AG20443 (cell line): ENCODE results near the gene FAM216A.
A peak's percentile ranks its signal among the peaks of the same experiment; 100 is the strongest.
"Not testable (repeated sequence)": the region's sequence is repeated elsewhere in the genome, so short reads cannot be mapped to it uniquely, and the experiment has no call there.

ENCODE experiments used
- DNase-seq: peaks from one replicate; pipeline ENCODE4 v3.0.0; 2012; ENCODE audit warnings: low spot score, mixed read lengths

FAM216A gene

DNA sequence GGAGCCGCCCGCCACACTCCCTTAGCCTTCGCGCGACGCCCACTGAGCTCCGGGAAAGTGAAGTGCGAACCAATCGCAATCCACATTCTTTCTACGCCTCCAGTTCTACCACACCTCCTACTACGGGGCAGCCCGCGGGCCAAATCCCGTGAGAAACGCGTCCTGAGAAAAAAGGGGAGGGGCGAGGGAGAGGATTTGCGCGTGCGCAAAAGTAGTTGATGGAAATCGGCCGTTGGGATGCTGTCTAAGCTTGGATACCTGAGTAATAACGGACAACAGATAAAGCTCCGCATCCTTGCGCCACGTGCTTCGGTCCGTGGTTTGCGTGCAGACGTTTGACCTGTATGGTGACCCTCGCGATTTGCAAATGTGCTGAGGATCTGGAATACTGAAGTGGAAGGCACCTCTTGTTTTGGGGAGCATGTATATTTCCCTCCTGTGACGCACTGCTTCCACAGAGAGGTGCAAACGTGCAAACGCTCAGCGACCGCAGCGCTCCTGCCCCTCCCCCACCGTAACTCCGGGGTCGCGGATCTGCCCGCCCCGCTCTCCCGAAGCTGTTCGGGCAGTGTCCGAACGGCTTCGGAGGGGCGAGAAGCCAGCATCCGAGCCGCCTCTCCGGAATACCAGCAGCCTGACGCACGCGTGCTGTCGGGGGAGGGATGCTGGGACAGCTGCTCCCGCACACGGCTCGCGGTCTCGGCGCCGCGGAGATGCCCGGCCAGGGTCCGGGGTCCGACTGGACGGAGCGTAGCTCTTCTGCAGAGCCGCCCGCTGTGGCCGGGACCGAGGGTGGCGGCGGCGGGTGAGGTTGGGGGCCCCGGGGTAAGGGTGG, at the start of gene FAM216A, which contains the start of gene GPN3:
Gene FAM216A, plus strand, starts transcription at position 632 of the 835 bp plus-strand sequence. Its CDS starts 31 bp downstream, at position 663.
Gene GPN3, minus strand, starts transcription at position 44 of the 835 bp plus-strand sequence. CDS start 54 bp downstream, outside the sequence.
- DNase-seq: peak; percentile 97

DNA sequence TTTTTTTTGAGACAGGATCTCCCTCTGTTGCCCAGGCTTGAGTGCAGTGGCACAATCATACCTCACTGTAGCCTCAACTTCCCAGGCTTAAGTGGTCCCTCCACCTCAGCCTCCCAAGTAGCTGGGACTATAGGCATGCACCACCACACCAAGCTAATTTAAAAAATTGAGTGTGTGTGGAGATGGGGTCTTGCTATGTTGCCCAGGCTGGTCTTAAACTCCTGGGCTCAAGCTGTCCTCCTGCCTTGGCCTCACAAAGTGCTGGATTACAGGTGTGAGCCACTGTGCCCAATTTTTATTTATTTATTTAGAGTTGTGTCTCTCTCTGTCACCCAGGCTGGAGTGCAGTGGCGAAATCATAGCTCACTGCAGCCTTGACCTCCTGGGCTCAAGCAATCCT, 48.0 kb upstream of the FAM216A start:
- not testable (repeated sequence) for DNase-seq

GRCh38 chr12:110421159-110421661, 47.4 kb upstream of the FAM216A start:
- DNase-seq: no peak

DNA sequence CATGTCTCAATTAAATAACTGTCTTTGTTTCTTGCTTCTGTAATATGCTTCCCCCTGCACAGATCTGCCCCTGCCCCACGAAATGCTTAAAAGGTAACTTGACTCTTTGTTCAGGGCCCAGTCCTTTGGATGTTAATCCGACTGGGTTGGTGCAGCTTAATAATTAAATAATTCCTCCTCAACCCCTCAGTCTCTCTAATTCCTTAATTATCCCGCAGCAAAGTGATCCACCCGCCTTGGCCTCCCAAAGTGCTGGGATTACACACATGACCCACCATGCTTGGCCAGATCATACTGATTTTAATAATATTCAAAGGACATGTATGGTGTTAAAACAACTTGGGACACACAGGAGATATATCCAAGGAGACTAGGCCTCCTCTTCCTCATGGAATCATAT, 46.9 kb upstream of the FAM216A start:
- no peak for DNase-seq

DNA sequence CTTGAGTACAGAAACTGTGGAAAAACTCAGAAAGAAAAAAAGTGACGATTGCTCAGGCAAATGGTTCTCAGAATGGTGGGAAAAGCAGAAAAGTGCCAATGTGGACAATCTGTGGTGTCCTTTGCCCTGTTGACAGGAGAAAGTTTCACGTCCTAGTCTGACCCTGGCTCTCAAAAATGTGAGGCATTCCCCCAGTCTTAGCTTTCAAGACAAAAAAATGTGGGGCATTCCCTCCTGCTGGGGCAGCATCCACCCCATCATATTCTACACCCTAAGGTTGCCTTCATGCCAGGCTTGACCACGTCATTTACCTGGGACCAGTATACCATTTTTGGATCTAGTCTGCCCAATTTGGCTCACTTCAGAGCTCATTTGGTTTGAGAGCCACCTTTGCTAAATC, 44.4 kb upstream of the FAM216A start:
- no peak for DNase-seq

GRCh38 chr12:110426406-110426805, 42.2 kb upstream of the FAM216A start:
- DNase-seq: no peak

- not testable (repeated sequence) for DNase-seq
Measured at GRCh38 chr12:110429676-110430075, 39.0 kb upstream of the FAM216A start.

DNA sequence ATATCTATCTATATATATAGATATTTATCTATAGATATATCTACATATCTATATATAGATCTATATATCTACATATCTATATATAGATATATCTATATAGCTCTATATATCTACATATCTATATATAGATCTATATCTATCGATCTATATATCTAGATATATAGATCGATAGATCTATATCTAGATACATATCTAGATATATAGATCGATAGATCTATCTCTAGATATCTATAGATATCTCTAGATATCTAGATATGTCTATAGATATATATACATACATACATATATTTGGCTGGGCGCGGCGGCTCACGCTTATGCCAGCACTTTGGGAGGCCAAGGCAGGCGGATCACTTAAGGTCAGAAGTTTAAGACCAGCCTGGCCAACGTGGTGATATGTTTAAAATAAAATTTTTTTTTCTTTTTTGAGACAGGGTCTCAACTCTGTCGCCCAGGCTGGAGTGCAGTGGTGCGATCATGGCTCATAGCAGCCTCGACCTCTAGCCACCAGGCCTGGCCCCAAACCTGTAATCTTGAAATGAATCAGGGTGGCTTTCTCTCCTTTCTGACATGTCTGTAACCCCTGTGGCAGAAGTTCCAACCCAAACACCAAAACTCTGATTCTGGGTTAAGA, 36.6 kb upstream of the FAM216A start:
- DNase-seq: no peak

DNA sequence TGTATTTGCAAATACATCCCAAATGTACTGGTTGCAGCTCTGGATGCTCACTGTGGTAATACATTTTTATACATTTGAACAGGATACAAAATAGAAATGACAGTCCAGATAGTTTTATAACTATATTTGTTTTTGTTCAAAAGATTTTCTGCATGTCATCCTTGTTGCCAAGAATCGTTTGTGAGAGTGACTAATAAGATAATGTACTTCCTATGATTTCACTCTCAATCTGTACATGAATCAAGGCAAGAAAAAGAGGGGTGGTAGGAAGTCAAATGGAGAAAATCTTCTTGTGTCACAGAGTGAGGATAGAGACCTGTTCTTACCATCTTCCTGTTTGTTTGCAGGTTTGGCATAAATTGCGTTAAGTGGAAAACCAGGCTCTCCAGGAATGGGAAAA, 32.4 kb upstream of the FAM216A start:
- DNase-seq: no peak

DNA sequence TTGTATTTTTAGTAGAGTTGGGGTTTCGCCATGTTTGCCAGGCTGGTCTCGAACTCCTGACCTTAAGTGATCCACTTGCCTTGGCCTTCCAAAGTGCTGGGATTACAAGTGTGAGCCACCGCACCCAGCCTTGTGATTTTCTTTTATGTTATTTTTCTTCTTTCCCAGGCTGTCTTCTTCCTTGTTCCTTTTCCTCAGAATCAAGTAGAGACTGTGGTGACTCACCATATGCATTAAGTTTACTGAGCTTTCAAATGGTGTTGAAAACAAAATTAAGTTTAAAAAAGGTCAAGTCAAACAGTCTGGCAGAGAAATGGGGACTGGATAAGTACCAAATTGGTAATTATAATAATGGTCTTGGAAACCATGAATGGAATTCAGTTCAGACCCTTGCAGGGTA, 24.2 kb upstream of the FAM216A start:
- no peak for DNase-seq

DNA sequence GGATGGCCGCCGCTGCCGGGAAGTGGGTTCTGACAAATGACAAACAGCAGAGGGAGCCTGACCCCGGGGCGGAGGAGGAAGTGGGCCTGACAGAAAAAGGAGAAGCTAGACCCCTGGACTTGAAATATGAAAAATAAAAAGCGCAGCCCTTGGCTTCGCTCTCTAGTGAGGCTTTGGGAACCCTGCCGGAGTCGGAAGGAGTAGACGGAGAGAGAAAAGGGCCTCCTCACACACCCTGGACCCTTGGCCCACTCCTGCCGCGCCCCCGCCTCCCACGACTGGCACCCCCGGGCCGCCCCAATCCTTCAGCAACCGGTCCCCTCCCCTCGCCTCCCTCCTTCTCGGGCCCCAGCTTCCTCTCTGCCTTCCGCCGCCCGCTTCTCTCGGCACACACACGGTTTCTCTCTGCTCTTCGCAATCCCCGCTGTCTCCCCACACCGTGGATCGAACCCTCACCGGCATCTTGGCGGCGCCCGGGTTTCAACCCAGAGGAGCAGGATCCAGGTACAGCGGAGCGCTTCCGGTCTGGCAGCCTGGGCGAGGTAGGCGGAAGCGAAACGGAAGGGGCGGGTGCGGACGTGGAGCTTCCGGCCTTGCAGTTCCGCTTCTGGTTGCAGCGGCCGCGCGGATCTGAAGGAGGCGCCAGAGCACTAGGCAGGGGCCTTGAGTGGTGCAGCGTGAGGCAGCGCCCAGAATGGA, 18.7 kb upstream of the FAM216A start, which contains the start of gene ARPC3:
Gene ARPC3, minus strand, starts transcription at position 539 of the 699 bp plus-strand sequence. Its CDS starts 77 bp downstream, at position 462.
- DNase-seq: peak; percentile 97

- no peak for DNase-seq
Measured at GRCh38 chr12:110451263-110451662, 17.4 kb upstream of the FAM216A start.

GRCh38 chr12:110453569-110454296, 14.9 kb upstream of the FAM216A start:
- DNase-seq: no peak

GRCh38 chr12:110458756-110459155, 9.9 kb upstream of the FAM216A start:
- no peak for DNase-seq

DNA sequence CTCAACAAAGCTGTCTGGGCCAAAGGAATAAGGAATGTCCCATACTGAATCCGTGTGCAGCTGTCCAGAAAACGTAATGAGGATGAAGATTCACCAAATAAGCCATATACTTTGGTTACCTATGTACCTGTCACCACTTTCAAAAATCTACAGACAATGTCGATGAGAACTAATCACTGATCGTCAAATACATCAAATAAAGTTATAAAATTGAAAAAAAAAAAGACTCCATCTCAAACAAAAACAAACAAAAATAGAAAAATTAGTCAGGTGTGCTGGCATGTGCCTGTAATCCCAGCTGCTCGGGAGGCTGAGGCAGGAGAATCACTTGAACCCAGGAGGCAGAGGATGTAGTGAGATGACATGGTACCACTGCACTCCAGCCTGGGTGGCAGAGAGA, 7.5 kb upstream of the FAM216A start:
- DNase-seq: not testable (repeated sequence)

DNA sequence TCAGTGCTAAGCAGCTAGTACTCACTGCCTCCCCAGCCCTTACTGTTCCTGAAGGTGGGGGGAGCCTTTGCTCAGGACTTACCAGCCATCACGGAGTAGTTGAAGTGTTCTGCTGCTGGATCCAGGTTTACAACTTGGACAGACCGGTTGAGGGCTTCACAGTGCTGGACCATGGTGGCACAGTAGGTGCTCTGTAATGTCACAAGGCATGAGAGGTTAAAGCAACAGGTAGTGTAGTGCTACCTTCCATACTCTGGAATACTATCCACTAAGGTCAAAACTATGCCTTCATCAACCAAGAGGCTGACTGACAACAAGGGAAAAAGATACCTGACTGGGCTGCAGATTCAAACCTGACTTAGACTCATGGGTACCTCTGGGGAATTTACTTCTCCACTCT, 3.6 kb upstream of the FAM216A start:
- no peak for DNase-seq

- DNase-seq: not testable (repeated sequence)
Measured at GRCh38 chr12:110465765-110466164, 2.9 kb upstream of the FAM216A start.

GRCh38 chr12:110466791-110467190, 1.9 kb upstream of the FAM216A start:
- no peak for DNase-seq

GRCh38 chr12:110467847-110468213, 815 bp upstream of the FAM216A start:
- DNase-seq: no peak

GRCh38 chr12:110475426-110475825, 6.8 kb downstream of the FAM216A start:
- DNase-seq: no peak

GRCh38 chr12:110498984-110499706, 30.5 kb downstream of the FAM216A start:
- peak; percentile 46 for DNase-seq
